ENCODE measurements around the gene PPP1R13L. TPM values are rescaled to one million over a fixed set of nuclear protein-coding genes. Genes with fewer than 3 reads are reported as not detected.
A peak's percentile ranks its signal among the peaks of the same experiment; 100 is the strongest.
"Not testable (repeated sequence)": the region's sequence is repeated elsewhere in the genome, so short reads cannot be mapped to it uniquely, and the experiment has no call there.

Gene PPP1R13L
- total RNA-seq, 1 donor from 2014 or later, result 20.5 TPM

- DNase-seq, result no peak
Observed at GRCh38 chr19:45345506-45345860, 59.4 kb downstream of the PPP1R13L start.

- peak; percentile 45 for DNase-seq
Observed at GRCh38 chr19:45344621-45345505, 60.0 kb downstream of the PPP1R13L start.

- no peak for DNase-seq
Observed at GRCh38 chr19:45342911-45343310, 62.0 kb downstream of the PPP1R13L start.

- DNase-seq, result no peak
Observed at GRCh38 chr19:45340899-45341453, 63.9 kb downstream of the PPP1R13L start.

- no peak for DNase-seq
Observed at GRCh38 chr19:45340232-45340898, 64.5 kb downstream of the PPP1R13L start, which contains the start of gene KLC3. Gene KLC3 (plus strand): TSS chr19:45340750. CDS start chr19:45345542, 4,792 bp downstream.

- DNase-seq, result no peak
Observed at GRCh38 chr19:45339629-45340028, 65.2 kb downstream of the PPP1R13L start.

GRCh38 chr19:45336696-45337251 lies 68.1 kb downstream of the PPP1R13L start:
- no peak for DNase-seq

GRCh38 chr19:45334881-45335280 lies 70.0 kb downstream of the PPP1R13L start:
- not testable (repeated sequence) for DNase-seq

GRCh38 chr19:45333609-45334303 lies 71.1 kb downstream of the PPP1R13L start:
- no peak for DNase-seq

- no peak for DNase-seq
Observed at GRCh38 chr19:45331411-45331810, 73.5 kb downstream of the PPP1R13L start.

Small RNA genes lying within 50 kb of the gene (small RNA-seq; reads per million reads assigned to genes)
- not detected for gene MIR6088 (ENCODE audit: low replicate concordance)

Other genes with a start within 250 kb of the PPP1R13L start
- gene NKPD1, start 244.1 kb downstream of the PPP1R13L start, total RNA-seq, result 1.2 TPM
- 8.1 TPM for gene TRAPPC6A, start 226.8 kb downstream of the PPP1R13L start, total RNA-seq
- gene BLOC1S3, start 226.3 kb downstream of the PPP1R13L start, total RNA-seq, result 10.4 TPM
- gene EXOC3L2, start 159.7 kb downstream of the PPP1R13L start, total RNA-seq, result 4.0 TPM
- gene MARK4, start 153.8 kb downstream of the PPP1R13L start, total RNA-seq, result 16.0 TPM
- 4,756 TPM for gene CKM, start 82.2 kb downstream of the PPP1R13L start, total RNA-seq
- gene KLC3, start 64.3 kb downstream of the PPP1R13L start, total RNA-seq, result 13.7 TPM
- 6.2 TPM for gene ERCC2, start 34.5 kb downstream of the PPP1R13L start, total RNA-seq
- gene POLR1G, start 1.6 kb upstream of the PPP1R13L start, total RNA-seq, result 6.3 TPM
- gene ERCC1, start 18.8 kb upstream of the PPP1R13L start, total RNA-seq, result 89.4 TPM
- 5.0 TPM for gene FOSB, start 62.9 kb upstream of the PPP1R13L start, total RNA-seq
- 73.1 TPM for gene RTN2, start 92.0 kb upstream of the PPP1R13L start, total RNA-seq
- 1.4 TPM for gene PPM1N, start 93.4 kb upstream of the PPP1R13L start, total RNA-seq
- 25.7 TPM for gene VASP, start 102.4 kb upstream of the PPP1R13L start, total RNA-seq
- gene OPA3, start 179.7 kb upstream of the PPP1R13L start, total RNA-seq, result 6.4 TPM
- 0.31 TPM for gene GPR4, start 197.1 kb upstream of the PPP1R13L start, total RNA-seq
- gene EML2, start 234.3 kb upstream of the PPP1R13L start, total RNA-seq, result 16.1 TPM